SK-N-SH (cell line): ENCODE results near the gene GAR1. TPM values are rescaled to one million over a fixed set of nuclear protein-coding genes. Genes with fewer than 3 reads are reported as not detected.

Experiments used
- CTCF ChIA-PET: fragments of 300-600, 350-600 bp; formaldehyde crosslinking; extraction: SDS; loops from one replicate; lab custom pipeline; 2021; lab: Yijun Ruan, JAX
- POLR2A ChIA-PET: fragments of 350-600 bp; sonication (Branson Sonifier 250); formaldehyde crosslinking; extraction: SDS; loops from one replicate; lab custom pipeline; 2020; ENCODE audit warnings: antibody characterized with exemption, inconsistent platforms; lab: Yijun Ruan, JAX
- DNase-seq: peaks from one replicate; pipeline ENCODE4 v3.0.0; 2012
- H2AFZ ChIP-seq: fragments of 200-600 bp; sonication (generic); 2 replicates; pipeline ENCODE4 v1.8.1; 2016; ENCODE audit warnings: antibody characterized with exemption, mild to moderate bottlenecking, low read depth
- H3F3A ChIP-seq: fragments of 200-600 bp; sonication (generic); replicated peaks from 2 replicates; pipeline ENCODE3; 2016; ENCODE audit warnings: antibody characterized with exemption, mild to moderate bottlenecking; ENCODE audit not compliant: insufficient read depth
- H3K27ac ChIP-seq, 2 experiments: fragments of 200-500 bp in 1 of 2; fragments of 200-600 bp in 1 of 2; sonication (Bioruptor generic) in 1 of 2; sonication (generic), shearing (Covaris generic) in 1 of 2; 2 replicates each; pipeline versions ENCODE4 v1.5.1 to v1.6.1; 2014 to 2016; ENCODE audit warnings: low read depth in 2 of 2, inconsistent platforms in 1 of 2, low read length in 1 of 2, mild to moderate bottlenecking in 1 of 2, mixed read lengths in 1 of 2
- H3K27me3 ChIP-seq: fragments of 200-600 bp; sonication (generic), shearing (Covaris generic); 2 replicates; pipeline ENCODE4 v1.6.1; 2016; ENCODE audit warnings: mixed run types; ENCODE audit not compliant: insufficient read depth
- H3K36me3 ChIP-seq, 2 experiments: fragments of 200-500 bp in 1 of 2; fragments of 200-600 bp in 1 of 2; sonication (Bioruptor generic) in 1 of 2; sonication (generic) in 1 of 2; replicated peaks in 1 of 2; 2 replicates each; pipeline versions ENCODE3 to v1.5.1; 2014 to 2016; ENCODE audit warnings: low read length in 1 of 2, mild to moderate bottlenecking in 1 of 2; ENCODE audit not compliant: insufficient read depth in 2 of 2, control insufficient read depth in 1 of 2
- H3K4me1 ChIP-seq, 2 experiments: fragments of 200-500 bp in 1 of 2; fragments of 200-600 bp in 1 of 2; sonication (Bioruptor generic) in 1 of 2; sonication (generic), shearing (Covaris generic) in 1 of 2; 2 replicates each; pipeline versions ENCODE4 v1.5.1 to v1.6.1; 2014 to 2016; ENCODE audit warnings: low read depth in 1 of 2, low read length in 1 of 2, mixed run types in 1 of 2; ENCODE audit not compliant: insufficient read depth in 2 of 2, control insufficient read depth in 1 of 2
- H3K4me2 ChIP-seq: fragments of 200-600 bp; sonication (generic), shearing (Covaris generic); 2 replicates; pipeline ENCODE4 v1.6.1; 2017; ENCODE audit warnings: mixed run types
- H3K4me3 ChIP-seq, 2 experiments: fragments of 200-500 bp in 1 of 2; fragments of 200-600 bp in 1 of 2; sonication (Bioruptor generic) in 1 of 2; sonication (generic), shearing (Covaris generic) in 1 of 2; 2 replicates each; pipeline versions ENCODE4 v1.5.1 to v1.8.1; 2014 to 2016; ENCODE audit warnings: low read depth in 2 of 2, inconsistent platforms in 1 of 2, low read length in 1 of 2, mild to moderate bottlenecking in 1 of 2, mixed read lengths in 1 of 2, moderate library complexity in 1 of 2
- H3K79me2 ChIP-seq: fragments of 200-600 bp; sonication (generic); 2 replicates; pipeline ENCODE4 v1.8.1; 2017; ENCODE audit warnings: mild to moderate bottlenecking; ENCODE audit not compliant: insufficient read depth
- H3K9ac ChIP-seq: fragments of 200-600 bp; sonication (generic); 2 replicates; pipeline ENCODE4 v1.6.1; 2017; ENCODE audit warnings: mixed run types
- H3K9me2 ChIP-seq: fragments of 200-600 bp; sonication (generic); 2 replicates; pipeline ENCODE4 v1.6.1; 2017; ENCODE audit warnings: mixed run types
- H3K9me3 ChIP-seq: fragments of 200-600 bp; sonication (generic); 2 replicates; pipeline ENCODE4 v1.6.1; 2017; ENCODE audit warnings: mixed run types, mild to moderate bottlenecking, moderate library complexity
- H4K20me1 ChIP-seq: fragments of 200-600 bp; sonication (generic); 2 replicates; pipeline ENCODE4 v1.6.1; 2017; ENCODE audit warnings: mild to moderate bottlenecking, mixed run types; ENCODE audit not compliant: insufficient read depth
- ELF1 ChIP-seq: IDR thresholded peaks from 2 replicates; pipeline ENCODE4 v1.4.0; 2012
- FOSL2 ChIP-seq: IDR thresholded peaks from 2 replicates; pipeline ENCODE4 v1.4.0; 2012; ENCODE audit warnings: low read depth, mild to moderate bottlenecking, moderate library complexity, borderline replicate concordance
- GABPA ChIP-seq: IDR thresholded peaks from 2 replicates; pipeline ENCODE4 v1.4.0; 2012; ENCODE audit warnings: low read depth, mild to moderate bottlenecking
- IRF3 ChIP-seq: fragments of 150-350 bp; IDR thresholded peaks from 2 replicates; pipeline ENCODE4 v1.6.1; 2016; ENCODE audit warnings: mild to moderate bottlenecking, low read depth, low read length
- JUND ChIP-seq: IDR thresholded peaks from 2 replicates; pipeline ENCODE4 v1.4.0; 2012
- RCOR1 ChIP-seq: fragments of 150-350 bp; IDR thresholded peaks from 2 replicates; pipeline ENCODE4 v1.6.1; 2017; ENCODE audit warnings: antibody characterized with exemption, low read length
- RXRA ChIP-seq: IDR thresholded peaks from 2 replicates; pipeline ENCODE4 v1.4.0; 2012; ENCODE audit warnings: low read depth, mild to moderate bottlenecking, borderline replicate concordance
- USF2 ChIP-seq: fragments of 150-350 bp; IDR thresholded peaks from 2 replicates; pipeline ENCODE4 v1.6.1; 2017; ENCODE audit warnings: antibody characterized with exemption, low read length, low read depth, borderline replicate concordance
- WGBS: methylation state at CpG from one replicate; pipeline ENCODE4 v1.1.6; 2017; ENCODE audit warnings: low lambda C conversion rate; 5-methylcytosine and 5-hydroxymethylcytosine counted together
- polyA plus RNA-seq, 3 experiments: library from polyadenylated mRNA; depleted of rRNA; stranded (reverse); fragments of >200 nt; gene quantifications; 2 replicates each; pipeline ENCODE4 v1.2.3, GENCODE V29; 2012
- TF ChIP-seq, protein P1 (sequence below): IDR thresholded peaks from 2 replicates; pipeline ENCODE4 v1.4.0; 2012; ENCODE audit warnings: low read depth, borderline replicate concordance

The GAR1 gene
- polyA plus RNA-seq, 1 of the 3 experiments (the other 2 are of a cell fraction) = 40.5 TPM

- Histone ChIP-seq H3K79me2 (peaks cover 3% of the 10 kb centered on the region), H3K9me2 (no peaks in the 10 kb centered on the region), H3K4me2 (no peak overlapping the region), H3K27me3 (no peaks in the 10 kb centered on the region), H3K27ac (no peak overlapping the region), H3K9ac (no peak overlapping the region), H3K4me1 (peaks cover 0 to 3% of the 10 kb centered on the region in 2 experiments; a peak in 2 of 4 replicates), H3F3A (no peaks in the 10 kb centered on the region), H4K20me1 (no peaks in the 10 kb centered on the region), H3K36me3 (no peaks in the 10 kb centered on the region), H3K4me3 (no peak overlapping the region), H2AFZ (no peak overlapping the region), H3K9me3 (no peaks in the 10 kb centered on the region)
- no peak for DNase-seq
- CTCF ChIA-PET = interaction anchor here (1.6 kb wide), 1 partner anchor 107 kb away, joined by 3 read pairs; the partner anchor contains the start of gene CASP6
- POLR2A ChIA-PET = no interaction called here
- WGBS = 58% methylated on average over 11 of the region's 11 CpGs
- TF ChIP-seq, protein P1, sequence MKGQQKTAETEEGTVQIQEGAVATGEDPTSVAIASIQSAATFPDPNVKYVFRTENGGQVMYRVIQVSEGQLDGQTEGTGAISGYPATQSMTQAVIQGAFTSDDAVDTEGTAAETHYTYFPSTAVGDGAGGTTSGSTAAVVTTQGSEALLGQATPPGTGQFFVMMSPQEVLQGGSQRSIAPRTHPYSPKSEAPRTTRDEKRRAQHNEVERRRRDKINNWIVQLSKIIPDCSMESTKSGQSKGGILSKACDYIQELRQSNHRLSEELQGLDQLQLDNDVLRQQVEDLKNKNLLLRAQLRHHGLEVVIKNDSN = no peak
- TF ChIP-seq IRF3 (no peak), ELF1 (no peak), FOSL2 (no peak), GABPA (no peak)
These were observed 4.8 kb upstream of the GAR1 start for GRCh38 chr4:109810552-109811387.

GRCh38 chr4:109811707-109812106 lies 3.9 kb upstream of the GAR1 start:
- no peak overlapping the region for H3K27ac ChIP-seq
- no peaks in the 10 kb centered on the region for H3K36me3 ChIP-seq
- H3K4me2 ChIP-seq = no peak overlapping the region
- H2AFZ ChIP-seq = no peak overlapping the region
- no peak for TF ChIP-seq USF2
- no peak for TF ChIP-seq RXRA
- TF ChIP-seq RCOR1 = no peak
- TF ChIP-seq JUND = no peak
- ChIA-PET CTCF (interaction anchor here (0.7 kb wide), 1 partner anchor 109 kb away, joined by 3 read pairs; no protein-coding TSS in a partner anchor), POLR2A (no interaction called here)
- H3K4me3 ChIP-seq = no peak overlapping the region
- H3K9ac ChIP-seq = no peak overlapping the region
- H3F3A ChIP-seq = no peaks in the 10 kb centered on the region
- H3K79me2 ChIP-seq = peaks cover 13% of the 10 kb centered on the region
- H3K9me3 ChIP-seq = no peaks in the 10 kb centered on the region
- no peaks in the 10 kb centered on the region for H4K20me1 ChIP-seq
- no peaks in the 10 kb centered on the region for H3K27me3 ChIP-seq
- no peaks in the 10 kb centered on the region for H3K9me2 ChIP-seq
- H3K4me1 ChIP-seq = peaks cover 0 to 5% of the 10 kb centered on the region in 2 experiments; a peak in 3 of 4 replicates
- 52% methylated on average over 3 of the region's 3 CpGs for WGBS
- no peak for DNase-seq
